IPS DF 6.9 (cell line): ENCODE results near the gene PRSS33.

Experiments used
- DNase-seq: peaks from one replicate; pipeline ENCODE4 v3.0.0-alpha.2; 2013; ENCODE audit warnings: low read depth, low spot score
- H3K27ac ChIP-seq: one replicate; pipeline ENCODE4 v1.5.1; 2013; ENCODE audit warnings: low read length, control low read depth
- H3K27me3 ChIP-seq: 2 replicates; pipeline ENCODE4 v1.6.1; 2013; ENCODE audit warnings: mild to moderate bottlenecking, low read length; ENCODE audit not compliant: control insufficient read depth, insufficient read depth
- H3K36me3 ChIP-seq: 2 replicates; pipeline ENCODE4 v1.6.1; 2013; ENCODE audit warnings: low read length; ENCODE audit not compliant: control insufficient read depth, insufficient read depth
- H3K4me1 ChIP-seq: 2 replicates; pipeline ENCODE4 v1.6.1; 2013; ENCODE audit warnings: low read length; ENCODE audit not compliant: control insufficient read depth, insufficient read depth
- H3K4me3 ChIP-seq: 2 replicates; pipeline ENCODE4 v1.5.1; 2013; ENCODE audit warnings: mild to moderate bottlenecking, low read length
- H3K9me3 ChIP-seq: 2 replicates; pipeline ENCODE4 v1.6.1; 2013; ENCODE audit warnings: low read length, inconsistent platforms; ENCODE audit not compliant: control insufficient read depth, insufficient read depth
- WGBS: extraction: QIAGEN DNeasy Blood & Tissue Kit; methylation state at CpG from one replicate; pipeline ENCODE4 v1.1.7; 2013; ENCODE audit warnings: mixed read lengths, missing lambda C conversion rate; ENCODE audit not compliant: insufficient read length, insufficient coverage; 5-methylcytosine and 5-hydroxymethylcytosine counted together

PRSS33 gene

GRCh38 chr16:2784358-2785100, 2.8 kb downstream of the PRSS33 start:
- no peaks in the 10 kb centered on the region; the same call in 1 of the 2 replicates for H3K4me1 ChIP-seq
- no CpG with 5 or more reads among the region's 15 CpGs for WGBS
- DNase-seq: no peak
- no peaks in the 10 kb centered on the region for H3K9me3 ChIP-seq
- H3K4me3 ChIP-seq: no peak overlapping the region
- H3K27me3 ChIP-seq: no peaks in the 10 kb centered on the region
- no peak overlapping the region for H3K27ac ChIP-seq
- no peaks in the 10 kb centered on the region for H3K36me3 ChIP-seq

GRCh38 chr16:2783581-2784357, 3.6 kb downstream of the PRSS33 start:
- Histone ChIP-seq H3K4me1 (peaks cover 2% of the 10 kb centered on the region; the same call in 1 of the 2 replicates), H3K4me3 (no peak overlapping the region), H3K9me3 (no peaks in the 10 kb centered on the region), H3K27ac (no peak overlapping the region), H3K36me3 (no peaks in the 10 kb centered on the region), H3K27me3 (no peaks in the 10 kb centered on the region)
- WGBS: no CpG with 5 or more reads among the region's 15 CpGs
- no peak for DNase-seq

GRCh38 chr16:2782583-2783351, 4.6 kb downstream of the PRSS33 start:
- Histone ChIP-seq H3K4me3 (no peak overlapping the region), H3K27me3 (no peaks in the 10 kb centered on the region), H3K27ac (no peak overlapping the region), H3K4me1 (peaks cover 5% of the 10 kb centered on the region; the same call in 1 of the 2 replicates), H3K36me3 (no peaks in the 10 kb centered on the region), H3K9me3 (no peaks in the 10 kb centered on the region)
- WGBS: no CpG with 5 or more reads among the region's 20 CpGs
- DNase-seq: no peak

GRCh38 chr16:2779978-2780898, 7.1 kb downstream of the PRSS33 start:
- H3K4me1 ChIP-seq: peaks cover 5% of the 10 kb centered on the region
- H3K36me3 ChIP-seq: peaks cover 2% of the 10 kb centered on the region; the same call in 1 of the 2 replicates
- no peaks in the 10 kb centered on the region for H3K9me3 ChIP-seq
- H3K27ac ChIP-seq: no peak overlapping the region
- H3K4me3 ChIP-seq: no peak overlapping the region
- no peaks in the 10 kb centered on the region for H3K27me3 ChIP-seq
- no CpG with 5 or more reads among the region's 17 CpGs for WGBS
- DNase-seq: no peak

- WGBS: no CpG with 5 or more reads among the region's 23 CpGs
- Histone ChIP-seq H3K27me3 (no peaks in the 10 kb centered on the region), H3K9me3 (no peaks in the 10 kb centered on the region), H3K4me1 (peaks cover 5% of the 10 kb centered on the region), H3K36me3 (peaks cover 7% of the 10 kb centered on the region), H3K27ac (no peak overlapping the region), H3K4me3 (no peak overlapping the region)
- DNase-seq: no peak
These were observed 8.0 kb downstream of the PRSS33 start for GRCh38 chr16:2779151-2779920.

- Histone ChIP-seq H3K36me3 (peaks cover 10% of the 10 kb centered on the region), H3K9me3 (no peaks in the 10 kb centered on the region), H3K4me3 (no peak overlapping the region; the same call in 1 of the 2 replicates), H3K4me1 (peaks cover 5% of the 10 kb centered on the region), H3K27ac (no peak overlapping the region), H3K27me3 (no peaks in the 10 kb centered on the region)
- no CpG with 5 or more reads among the region's 12 CpGs for WGBS
- DNase-seq: no peak
These were observed 8.8 kb downstream of the PRSS33 start for GRCh38 chr16:2778630-2778958.

GRCh38 chr16:2777903-2778629, 9.3 kb downstream of the PRSS33 start:
- Histone ChIP-seq H3K27ac (no peak overlapping the region), H3K27me3 (no peaks in the 10 kb centered on the region), H3K9me3 (no peaks in the 10 kb centered on the region), H3K4me1 (peaks cover 5% of the 10 kb centered on the region), H3K4me3 (peak overlapping the region; percentile 95), H3K36me3 (peaks cover 10% of the 10 kb centered on the region)
- DNase-seq: no peak
- no CpG with 5 or more reads among the region's 27 CpGs for WGBS

GRCh38 chr16:2777231-2777902, 10.0 kb downstream of the PRSS33 start, which contains the start of gene ELOB:
Gene ELOB (minus strand): TSS chr16:2777280. CDS start chr16:2777239, 41 bp downstream.
- H3K4me1 ChIP-seq: peaks cover 5% of the 10 kb centered on the region
- no peaks in the 10 kb centered on the region for H3K9me3 ChIP-seq
- peaks cover 10% of the 10 kb centered on the region for H3K36me3 ChIP-seq
- peak within 1 kb of the TSS; percentile 95 for H3K4me3 ChIP-seq
- no peaks in the 10 kb centered on the region for H3K27me3 ChIP-seq
- H3K27ac ChIP-seq: no peak within 1 kb of the TSS
- no peak for DNase-seq
- WGBS: no CpG with 5 or more reads among the region's 70 CpGs
